ENCODE data around the gene PPP1R13B. TPM values are rescaled to one million over a fixed set of nuclear protein-coding genes. Genes with fewer than 3 reads are reported as not detected.

PPP1R13B gene
- total RNA-seq, 4 donors from 2014 or later: 19.9 to 25.2 (median 23.6) TPM

DNA sequence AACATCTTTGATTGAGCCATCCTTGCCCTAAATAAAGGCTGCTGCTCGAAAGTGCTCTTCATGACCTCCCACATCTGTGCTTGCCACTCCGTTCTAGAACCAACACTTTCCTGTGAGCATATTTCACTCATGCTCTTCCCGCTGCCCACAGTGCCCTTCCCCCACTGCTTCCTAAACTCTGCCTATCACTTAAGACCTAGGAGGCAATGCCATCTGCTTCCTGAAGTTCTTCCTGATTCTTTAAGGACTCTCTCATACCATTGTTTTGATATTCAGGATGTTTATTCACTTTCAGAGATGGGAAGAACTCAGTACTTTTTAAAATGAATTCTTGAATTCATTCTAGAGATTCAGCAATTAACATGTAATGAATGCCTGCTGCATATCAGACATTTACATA, 81.8 kb downstream of the PPP1R13B start:
- H3K4me3 ChIP-seq: no peak overlapping the region
- no peak for DNase-seq (ENCODE audit: extremely low spot score)
- no peaks in the 10 kb centered on the region for H3K27me3 ChIP-seq
- 70% methylated on average over 3 of the region's 3 CpGs for WGBS
- H3K36me3 ChIP-seq: peaks cover 0 to 24% (median 6%) of the 10 kb centered on the region in 4 donors
- intact Hi-C loops (cut with DNase I): no loop called here
- TF ChIP-seq EP300 (IDR thresholded peaks at IDR 0.05): no peak
- TF ChIP-seq, protein P1, sequence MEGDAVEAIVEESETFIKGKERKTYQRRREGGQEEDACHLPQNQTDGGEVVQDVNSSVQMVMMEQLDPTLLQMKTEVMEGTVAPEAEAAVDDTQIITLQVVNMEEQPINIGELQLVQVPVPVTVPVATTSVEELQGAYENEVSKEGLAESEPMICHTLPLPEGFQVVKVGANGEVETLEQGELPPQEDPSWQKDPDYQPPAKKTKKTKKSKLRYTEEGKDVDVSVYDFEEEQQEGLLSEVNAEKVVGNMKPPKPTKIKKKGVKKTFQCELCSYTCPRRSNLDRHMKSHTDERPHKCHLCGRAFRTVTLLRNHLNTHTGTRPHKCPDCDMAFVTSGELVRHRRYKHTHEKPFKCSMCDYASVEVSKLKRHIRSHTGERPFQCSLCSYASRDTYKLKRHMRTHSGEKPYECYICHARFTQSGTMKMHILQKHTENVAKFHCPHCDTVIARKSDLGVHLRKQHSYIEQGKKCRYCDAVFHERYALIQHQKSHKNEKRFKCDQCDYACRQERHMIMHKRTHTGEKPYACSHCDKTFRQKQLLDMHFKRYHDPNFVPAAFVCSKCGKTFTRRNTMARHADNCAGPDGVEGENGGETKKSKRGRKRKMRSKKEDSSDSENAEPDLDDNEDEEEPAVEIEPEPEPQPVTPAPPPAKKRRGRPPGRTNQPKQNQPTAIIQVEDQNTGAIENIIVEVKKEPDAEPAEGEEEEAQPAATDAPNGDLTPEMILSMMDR (IDR thresholded peaks at IDR 0.05): no peak
- TF ChIP-seq POLR2A (IDR thresholded peaks at IDR 0.05; ENCODE audit: low read depth): no peak
- no peak for TF ChIP-seq POLR2AphosphoS5 (IDR thresholded peaks at IDR 0.05)
- H3K27ac ChIP-seq (replicated peaks in 1 of 4): no peak overlapping the region
- no peaks in the 10 kb centered on the region for H3K9me3 ChIP-seq
- peaks cover 0 to 1% (median 0%) of the 10 kb centered on the region in 4 donors for H3K4me1 ChIP-seq

DNA sequence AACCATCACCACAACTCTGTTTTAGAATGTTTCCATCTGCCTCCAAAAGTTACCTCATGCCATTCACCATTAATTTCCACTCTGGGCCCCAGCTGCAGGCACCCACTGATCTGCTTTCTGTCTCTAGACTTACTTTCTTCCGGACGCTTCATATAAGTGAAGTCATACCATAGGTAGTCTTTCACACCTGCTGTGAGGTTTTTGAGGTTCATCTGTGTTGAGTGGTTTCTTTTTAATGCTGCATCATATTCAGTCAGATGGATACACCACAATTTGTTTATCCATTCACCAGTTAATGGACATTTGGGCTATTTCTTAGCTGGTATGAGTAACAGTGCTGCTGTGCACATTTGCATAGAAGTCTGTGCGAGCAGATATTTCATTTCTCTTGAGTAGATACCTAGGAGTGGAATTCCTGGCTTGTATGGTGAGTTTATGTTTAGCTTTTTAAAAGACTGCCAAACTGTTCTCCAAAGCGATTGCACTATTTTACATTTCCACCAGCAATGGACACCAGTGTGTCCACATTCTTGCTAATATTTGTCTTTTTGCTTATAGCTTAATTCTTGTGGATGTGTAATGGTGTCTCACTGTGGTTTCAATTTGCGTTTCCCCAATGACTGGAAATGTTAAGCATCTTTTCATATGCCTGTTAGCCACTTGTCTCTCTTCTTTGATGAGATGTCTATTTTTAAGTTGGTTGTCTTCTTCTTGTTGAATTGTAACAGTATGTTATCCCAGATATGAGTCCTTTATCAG, 83.5 kb downstream of the PPP1R13B start:
- H3K4me1 ChIP-seq: no peaks in the 10 kb centered on the region
- intact Hi-C loops (cut with DNase I): no loop called here
- 98% methylated on average over 5 of the region's 5 CpGs for WGBS

DNA sequence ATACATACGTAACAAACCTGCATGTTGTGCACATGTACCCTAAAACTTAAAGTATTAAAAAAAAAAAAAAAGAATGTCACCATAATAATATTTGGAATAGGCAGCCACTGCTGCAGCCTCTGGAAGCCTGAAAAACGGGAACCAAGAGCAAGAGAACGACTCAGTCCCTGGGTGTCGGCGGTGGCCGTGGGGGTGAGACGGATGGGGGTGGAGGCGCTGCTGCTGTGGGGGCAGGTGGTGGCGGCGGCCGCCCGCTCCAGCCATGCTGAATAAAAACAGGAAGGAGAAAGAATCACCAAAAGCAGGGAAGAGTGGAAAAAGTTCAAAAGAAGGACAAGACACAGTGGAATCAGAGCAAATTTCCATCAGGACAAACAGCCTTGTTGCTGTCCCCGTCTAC, 84.8 kb downstream of the PPP1R13B start:
- no peak for DNase-seq (ENCODE audit: extremely low spot score)
- H3K27ac ChIP-seq (replicated peaks in 1 of 4): no peak overlapping the region
- TF ChIP-seq POLR2A (IDR thresholded peaks at IDR 0.05; ENCODE audit: low read depth) (no peak), EP300 (IDR thresholded peaks at IDR 0.05) (no peak), POLR2AphosphoS5 (IDR thresholded peaks at IDR 0.05) (no peak)
- TF ChIP-seq, protein P1 (IDR thresholded peaks at IDR 0.05): no peak
- H3K9me3 ChIP-seq: no peaks in the 10 kb centered on the region
- intact Hi-C loops (cut with DNase I): no loop called here
- H3K4me3 ChIP-seq: no peak overlapping the region
- no peaks in the 10 kb centered on the region for H3K27me3 ChIP-seq
- WGBS: 89% methylated on average over 13 of the region's 13 CpGs
- peaks cover 0 to 20% (median 6%) of the 10 kb centered on the region in 4 donors for H3K36me3 ChIP-seq
- H3K4me1 ChIP-seq: peaks cover 0 to 1% (median 0%) of the 10 kb centered on the region in 4 donors

More for the DNA sequence above, 83.5 kb downstream of the PPP1R13B start:
- TF ChIP-seq POLR2AphosphoS5 (IDR thresholded peaks at IDR 0.05) (no peak), POLR2A (IDR thresholded peaks at IDR 0.05; ENCODE audit: low read depth) (no peak), EP300 (IDR thresholded peaks at IDR 0.05) (no peak)
- TF ChIP-seq, protein P1 (IDR thresholded peaks at IDR 0.05): no peak
- Histone ChIP-seq H3K36me3 (peaks cover 0 to 20% (median 6%) of the 10 kb centered on the region in 4 donors), H3K4me3 (no peak overlapping the region), H3K27me3 (no peaks in the 10 kb centered on the region), H3K27ac (replicated peaks in 1 of 4) (no peak overlapping the region), H3K9me3 (no peaks in the 10 kb centered on the region)
- DNase-seq (ENCODE audit: extremely low spot score): no peak

DNA sequence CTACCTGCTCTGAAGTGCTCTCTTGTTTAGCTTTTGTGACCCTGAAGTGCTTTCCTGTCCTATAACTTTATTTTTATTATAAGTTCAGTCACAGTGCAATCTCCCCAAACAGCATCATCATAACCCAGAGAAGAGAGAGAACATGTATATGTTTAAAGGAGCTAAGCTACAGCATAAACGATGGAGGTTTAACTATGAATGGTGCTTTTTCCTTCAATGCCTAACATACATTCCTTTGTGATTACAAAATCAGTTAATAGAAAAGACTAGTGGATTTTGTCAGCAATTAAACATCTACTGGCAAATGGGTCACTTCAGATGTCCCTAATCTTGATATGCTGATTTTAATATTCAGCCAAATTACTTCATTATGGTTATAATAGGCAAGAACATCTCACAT, 85.3 kb downstream of the PPP1R13B start:
- H3K9me3 ChIP-seq: no peaks in the 10 kb centered on the region
- 41% methylated on average over 1 of the region's 1 CpG for WGBS
- H3K27ac ChIP-seq (replicated peaks in 1 of 4): no peak overlapping the region
- DNase-seq (ENCODE audit: extremely low spot score): no peak
- H3K27me3 ChIP-seq: no peaks in the 10 kb centered on the region
- peaks cover 0 to 25% (median 6%) of the 10 kb centered on the region in 4 donors for H3K36me3 ChIP-seq
- intact Hi-C loops (cut with DNase I): no loop called here
- no peak overlapping the region for H3K4me3 ChIP-seq
- H3K4me1 ChIP-seq: peaks cover 0 to 6% (median 0%) of the 10 kb centered on the region in 4 donors
- TF ChIP-seq, protein P1 (IDR thresholded peaks at IDR 0.05): no peak
- TF ChIP-seq POLR2AphosphoS5 (IDR thresholded peaks at IDR 0.05) (no peak), POLR2A (IDR thresholded peaks at IDR 0.05; ENCODE audit: low read depth) (no peak), EP300 (IDR thresholded peaks at IDR 0.05) (no peak)
